IMR-90 (cell line): ENCODE results near the gene ARID4B. TPM values are rescaled to one million over a fixed set of nuclear protein-coding genes. Genes with fewer than 3 reads are reported as not detected.

Experiments used
- ATAC-seq: fragments of 200-7000 bp; cut with Tn5 transposase; 2 replicates; pipeline ENCODE4 v1.9.1; 2020; ENCODE audit warnings: low read depth, mild to moderate bottlenecking, moderate library complexity
- BruUV-seq: library from RNA; stranded (reverse); fragments of 400-500 nt; replicated peaks from 2 replicates; lab custom pipeline; 2021; lab: Mats Ljungman, UMichigan
- CTCF ChIA-PET: fragments of 300-600 bp; formaldehyde crosslinking; extraction: SDS; loops from one replicate; lab custom pipeline; 2021; ENCODE audit warnings: antibody characterized with exemption; lab: Yijun Ruan, JAX
- POLR2A ChIA-PET: fragments of 300-600 bp; sonication (Branson Sonifier 250); formaldehyde crosslinking; loops from one replicate; lab custom pipeline; 2022; ENCODE audit warnings: antibody characterized with exemption; ENCODE audit not compliant: unreplicated experiment; lab: Charles Lee
- DNase-seq: peaks from one replicate; pipeline ENCODE4 v3.0.0; 2013
- H2AFZ ChIP-seq: replicated peaks from 2 replicates; pipeline ENCODE3; 2013; ENCODE audit warnings: low read length, mild to moderate bottlenecking; ENCODE audit not compliant: poor library complexity
- H2AK5ac ChIP-seq: 2 replicates; pipeline ENCODE4 v1.6.1; 2013; ENCODE audit warnings: low read depth, low read length, inconsistent platforms
- H2AK9ac ChIP-seq: replicated peaks from 2 replicates; pipeline ENCODE3; 2013; ENCODE audit warnings: mild to moderate bottlenecking, low read depth, low read length, moderate library complexity; ENCODE audit not compliant: poor library complexity
- H2BK120ac ChIP-seq: 2 replicates; pipeline ENCODE4 v1.6.1; 2013; ENCODE audit warnings: low read depth, low read length, inconsistent platforms
- H2BK15ac ChIP-seq: 3 replicates; pipeline ENCODE4 v1.6.1; 2013; ENCODE audit warnings: low read depth, low read length, inconsistent platforms
- H2BK20ac ChIP-seq: 2 replicates; pipeline ENCODE4 v1.6.1; 2013; ENCODE audit warnings: low read depth, mild to moderate bottlenecking, inconsistent platforms, low read length, moderate library complexity
- H2BK5ac ChIP-seq: 2 replicates; pipeline ENCODE4 v1.6.1; 2013; ENCODE audit warnings: mild to moderate bottlenecking, low read depth, low read length, inconsistent platforms; ENCODE audit not compliant: poor library complexity, severe bottlenecking
- H3K14ac ChIP-seq: replicated peaks from 2 replicates; pipeline ENCODE4 v1.6.1; 2013; ENCODE audit warnings: low read depth, low read length, inconsistent platforms
- H3K18ac ChIP-seq: 2 replicates; pipeline ENCODE4 v1.6.1; 2013; ENCODE audit warnings: low read depth, low read length, control low read depth
- H3K23ac ChIP-seq: 2 replicates; pipeline ENCODE4 v1.6.1; 2013; ENCODE audit warnings: low read depth, low read length, inconsistent platforms
- H3K27ac ChIP-seq: 2 replicates; pipeline ENCODE4 v1.5.1; 2013; ENCODE audit warnings: mild to moderate bottlenecking, control low read depth, low read length; ENCODE audit not compliant: insufficient read depth
- H3K27me3 ChIP-seq: 2 replicates; pipeline ENCODE4 v1.6.1; 2013; ENCODE audit warnings: low read length; ENCODE audit not compliant: control insufficient read depth, insufficient read depth
- H3K36me3 ChIP-seq: 2 replicates; pipeline ENCODE4 v1.6.1; 2013; ENCODE audit warnings: low read length, mixed read lengths; ENCODE audit not compliant: control insufficient read depth, insufficient read depth
- H3K4ac ChIP-seq: 2 replicates; pipeline ENCODE4 v1.6.1; 2013; ENCODE audit warnings: low read depth, low read length, inconsistent platforms
- H3K4me1 ChIP-seq: 2 replicates; pipeline ENCODE4 v1.6.1; 2013; ENCODE audit warnings: low read length, mixed read lengths; ENCODE audit not compliant: control insufficient read depth, insufficient read depth
- H3K4me2 ChIP-seq: 2 replicates; pipeline ENCODE4 v1.6.1; 2013; ENCODE audit warnings: low read depth, mild to moderate bottlenecking, control low read depth, low read length, moderate library complexity
- H3K4me3 ChIP-seq: 2 replicates; pipeline ENCODE4 v1.5.1; 2013; ENCODE audit warnings: low read depth, mild to moderate bottlenecking, control low read depth, low read length, moderate library complexity; ENCODE audit not compliant: insufficient read depth
- H3K56ac ChIP-seq: 2 replicates; pipeline ENCODE4 v1.6.1; 2013; ENCODE audit warnings: low read length, inconsistent platforms; ENCODE audit not compliant: insufficient read depth; ENCODE audit errors: extremely low read depth
- H3K79me1 ChIP-seq, 2 experiments: 2 replicates each; pipeline ENCODE4 v1.6.1; 2013; ENCODE audit warnings: low read length in 2 of 2, inconsistent platforms in 1 of 2, low read depth in 1 of 2
- H3K9ac ChIP-seq: 2 replicates; pipeline ENCODE4 v1.6.1; 2013; ENCODE audit warnings: low read depth, low read length, control low read depth
- H3K9me1 ChIP-seq: 2 replicates; pipeline ENCODE4 v1.6.1; 2013; ENCODE audit warnings: low read length, inconsistent platforms; ENCODE audit not compliant: insufficient read depth
- H3K9me3 ChIP-seq: 2 replicates; pipeline ENCODE4 v1.6.1; 2013; ENCODE audit warnings: low read length; ENCODE audit not compliant: control insufficient read depth, insufficient read depth
- H4K20me1 ChIP-seq: 2 replicates; pipeline ENCODE4 v1.6.1; 2013; ENCODE audit warnings: low read length, inconsistent platforms; ENCODE audit not compliant: insufficient read depth
- H4K5ac ChIP-seq: 2 replicates; pipeline ENCODE4 v1.6.1; 2013; ENCODE audit warnings: mild to moderate bottlenecking, low read depth, low read length, control low read depth
- H4K8ac ChIP-seq, 2 experiments: 2 replicates each; pipeline ENCODE4 v1.6.1; 2013; ENCODE audit warnings: low read depth in 2 of 2, low read length in 2 of 2, control low read depth in 1 of 2, inconsistent platforms in 1 of 2
- H4K91ac ChIP-seq: 2 replicates; pipeline ENCODE4 v1.6.1; 2013; ENCODE audit warnings: low read depth, low read length, inconsistent platforms; ENCODE audit not compliant: insufficient read depth
- BHLHE40 ChIP-seq: fragments of 150-350 bp; IDR thresholded peaks from 2 replicates; pipeline ENCODE4 v1.6.1; 2016; ENCODE audit warnings: mild to moderate bottlenecking, low read depth, low read length
- CEBPB ChIP-seq: IDR thresholded peaks from 2 replicates; pipeline ENCODE4 v1.6.1; 2012; ENCODE audit warnings: low read depth, low read length, improper control_type of control experiment
- MAFK ChIP-seq: IDR thresholded peaks from 2 replicates; pipeline ENCODE4 v1.6.1; 2012; ENCODE audit warnings: low read depth, low read length, improper control_type of control experiment
- POLR2A ChIP-seq: IDR thresholded peaks from 2 replicates; pipeline ENCODE4 v1.6.1; 2012; ENCODE audit warnings: mild to moderate bottlenecking, low read depth, low read length
- RAD21 ChIP-seq: IDR thresholded peaks from 2 replicates; pipeline ENCODE4 v1.6.1; 2012; ENCODE audit warnings: low read length, improper control_type of control experiment
- SMC3 ChIP-seq: fragments of 150-350 bp; IDR thresholded peaks from 2 replicates; pipeline ENCODE4 v1.6.1; 2016; ENCODE audit warnings: low read depth, mild to moderate bottlenecking, antibody characterized with exemption, low read length, moderate library complexity
- dilution Hi-C: fragments of 300-500 bp; cut with HindIII; formaldehyde crosslinking; loops from one replicate; pipeline ENCODE4 v1.14.3; 2018; ENCODE audit warnings: low sequenced_read_pairs; ENCODE audit not compliant: unreplicated experiment
- in situ Hi-C: fragments of 300-500 bp; cut with MboI; formaldehyde crosslinking; loops from 3 replicates; pipeline ENCODE4 v1.14.3; 2019; ENCODE audit warnings: low sequenced_read_pairs, inconsistent platforms, mixed read lengths
- intact Hi-C: fragments of 100-400 bp; cut with micrococcal nuclease; formaldehyde crosslinking; loops from 2 replicates; pipeline ENCODE4 v1.10.0; 2022
- polyA plus RNA-seq, 3 experiments: library from polyadenylated mRNA; depleted of rRNA; stranded (reverse); fragments of >200 nt; gene quantifications; 2 replicates each; pipeline ENCODE4 v1.2.3, GENCODE V29; 2012; ENCODE audit warnings: low replicate concordance in 1 of 3
- total RNA-seq: library from RNA; depleted of rRNA; stranded (reverse); fragments of >200 nt; gene quantifications from 2 replicates; pipeline ENCODE4 v1.2.3, GENCODE V29; 2012

ARID4B gene
- total and polyA plus RNA-seq, 2 of the 4 experiments (the other 2 are of a cell fraction): 8.5 to 16.0 TPM

DNA sequence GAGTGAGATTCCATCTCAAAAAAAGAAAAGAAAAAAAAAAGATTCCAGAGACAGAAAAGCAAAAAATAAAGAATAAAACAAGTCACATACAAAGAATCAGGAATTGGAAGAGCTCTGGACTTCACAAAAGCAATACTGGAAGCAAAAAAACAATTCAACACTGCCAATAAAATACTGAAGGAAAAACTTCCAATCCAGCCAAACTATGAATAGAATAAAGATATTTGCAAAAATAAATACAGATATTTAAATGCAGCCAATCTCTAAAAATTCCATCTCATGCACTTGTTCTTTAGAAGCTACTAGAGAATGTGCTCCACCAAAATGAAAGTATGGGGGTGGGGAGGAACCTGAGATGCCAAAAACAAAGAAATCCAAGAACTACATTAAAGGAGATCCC lies 137.5 kb downstream of the ARID4B start:
- H3K9me3 ChIP-seq: no peaks in the 10 kb centered on the region
- H4K8ac ChIP-seq: no peak overlapping the region
- intact Hi-C loops (no loop called here), dilution Hi-C loops (no loop called here), in situ Hi-C loops (no loop called here)
- ATAC-seq: no peak
- H3K56ac ChIP-seq: no peak overlapping the region
- ChIA-PET CTCF (no interaction called here), POLR2A (no interaction called here)
- H2BK20ac ChIP-seq: no peak overlapping the region
- no peaks in the 10 kb centered on the region for H3K9me1 ChIP-seq
- no TSS peak for BruUV-seq
- TF ChIP-seq BHLHE40: no peak
- no peak for TF ChIP-seq MAFK
- TF ChIP-seq POLR2A: no peak
- no peak for TF ChIP-seq CEBPB
- no peak for TF ChIP-seq SMC3
- TF ChIP-seq RAD21: no peak
- H2BK5ac ChIP-seq: no peak overlapping the region
- no peaks in the 10 kb centered on the region for H3K27me3 ChIP-seq
- no peak overlapping the region for H3K14ac ChIP-seq
- no peak overlapping the region for H3K9ac ChIP-seq
- no peak overlapping the region for H2BK15ac ChIP-seq
- H3K4me3 ChIP-seq: no peak overlapping the region
- no peak overlapping the region for H3K4me2 ChIP-seq
- no peak overlapping the region for H2AK9ac ChIP-seq
- peaks cover 13% of the 10 kb centered on the region for H3K36me3 ChIP-seq
- H3K18ac ChIP-seq: no peak overlapping the region
- no peak overlapping the region for H4K5ac ChIP-seq
- H3K79me1 ChIP-seq: peaks cover 10 to 11% of the 10 kb centered on the region in 2 experiments; a peak in 1 of 4 replicates
- H3K27ac ChIP-seq: no peak overlapping the region
- H3K23ac ChIP-seq: no peak overlapping the region
- no peaks in the 10 kb centered on the region for H3K4me1 ChIP-seq
- no peak for DNase-seq
- H2BK120ac ChIP-seq: no peak overlapping the region
- no peak overlapping the region for H2AK5ac ChIP-seq
- H4K20me1 ChIP-seq: no peaks in the 10 kb centered on the region
- no peak overlapping the region for H3K4ac ChIP-seq
- no peak overlapping the region for H2AFZ ChIP-seq
- no peak overlapping the region for H4K91ac ChIP-seq
